ENCODE data around the gene NHLRC4.

The NHLRC4 gene

DNA sequence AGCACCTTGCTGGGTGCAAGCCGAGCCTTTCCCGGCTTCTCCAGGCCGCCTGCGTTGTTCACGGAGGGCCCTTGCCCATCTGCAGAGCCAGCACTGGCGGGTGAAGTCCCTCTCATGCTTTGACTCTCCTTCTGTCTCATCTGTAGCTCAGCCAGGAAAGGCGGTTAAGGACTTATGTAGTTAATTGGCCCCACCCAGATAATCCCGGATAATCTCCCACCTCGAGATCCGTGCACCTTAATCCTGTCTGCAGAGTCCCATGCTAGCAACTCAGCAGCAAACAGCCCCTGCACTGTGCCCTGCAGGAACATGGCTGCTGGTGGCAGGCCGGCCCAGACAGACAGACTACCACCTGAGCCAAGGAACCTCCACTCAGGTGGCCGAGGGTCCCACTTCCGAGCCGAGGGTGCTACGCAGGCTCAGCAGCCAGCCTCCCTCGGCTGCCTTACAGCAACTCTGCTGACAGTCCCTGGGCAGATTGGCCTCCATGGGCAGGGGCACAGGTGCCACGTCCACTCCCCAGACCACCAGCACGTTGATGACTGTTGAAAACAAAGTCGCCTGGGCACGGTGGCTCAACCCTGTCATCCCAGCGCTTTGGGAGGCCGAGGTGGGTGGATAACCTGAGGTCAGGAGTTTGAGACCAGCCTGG, 40.0 kb downstream of the NHLRC4 start:
- no peak for DNase-seq

DNA sequence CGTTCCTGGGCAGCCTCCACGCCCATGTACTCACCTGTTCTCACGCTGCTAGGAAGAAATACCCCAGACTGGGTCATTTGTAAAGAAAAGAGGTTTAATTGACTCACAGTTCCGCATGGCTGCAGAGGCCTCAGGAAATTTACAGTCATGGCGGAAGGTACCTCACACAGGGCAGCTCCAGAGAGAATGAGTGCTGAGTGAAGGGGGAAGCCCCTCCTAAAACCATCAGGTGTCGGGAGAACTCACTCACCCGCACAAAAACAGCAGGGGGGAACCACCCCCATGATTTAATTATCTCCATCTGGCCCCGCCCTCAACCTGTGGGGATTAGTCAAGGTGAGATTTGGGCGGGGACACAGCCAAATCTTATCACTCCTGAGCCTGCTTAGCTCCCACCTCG, 41.2 kb downstream of the NHLRC4 start:
- no peak for DNase-seq

DNA sequence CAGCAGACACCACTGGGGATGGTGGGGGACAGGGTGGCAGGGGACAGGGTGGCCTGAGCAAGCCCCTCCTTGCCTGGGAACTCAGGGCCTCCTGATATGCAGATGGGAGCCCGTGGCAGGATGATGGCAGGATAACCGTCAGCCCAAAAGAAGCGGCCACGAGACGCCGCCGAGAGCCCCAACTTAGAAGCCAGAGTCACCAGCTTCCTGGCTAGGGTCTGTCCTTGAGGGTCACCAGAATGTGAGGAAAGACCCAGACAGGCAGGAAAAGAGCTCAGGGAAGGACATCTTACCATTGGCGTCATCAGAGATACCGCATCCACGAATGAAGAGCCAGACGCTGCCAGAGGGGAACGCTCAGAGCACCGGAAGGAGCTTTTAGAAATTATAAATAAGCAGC, 42.5 kb downstream of the NHLRC4 start:
- DNase-seq: no peak

DNA sequence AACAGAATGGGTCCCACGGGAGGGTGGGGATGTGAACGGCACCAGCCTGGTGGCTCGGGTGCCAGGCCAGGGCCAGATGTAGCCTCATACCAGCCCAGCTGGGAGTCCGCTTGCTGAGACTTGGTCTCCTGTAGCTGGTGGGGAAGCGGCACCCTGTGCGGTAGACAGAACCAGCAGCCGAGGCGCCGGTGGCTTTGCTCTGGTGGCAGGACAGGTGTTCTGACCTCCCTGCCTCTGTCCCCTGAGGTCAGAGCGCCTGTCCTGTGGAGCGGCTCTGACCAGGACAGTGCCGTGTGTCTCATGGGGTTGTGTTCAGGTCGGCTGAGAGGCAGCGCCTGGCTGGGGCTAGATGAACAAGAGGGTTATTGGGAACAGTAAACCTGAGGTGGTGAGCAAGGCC, 43.2 kb downstream of the NHLRC4 start:
- DNase-seq: no peak

DNA sequence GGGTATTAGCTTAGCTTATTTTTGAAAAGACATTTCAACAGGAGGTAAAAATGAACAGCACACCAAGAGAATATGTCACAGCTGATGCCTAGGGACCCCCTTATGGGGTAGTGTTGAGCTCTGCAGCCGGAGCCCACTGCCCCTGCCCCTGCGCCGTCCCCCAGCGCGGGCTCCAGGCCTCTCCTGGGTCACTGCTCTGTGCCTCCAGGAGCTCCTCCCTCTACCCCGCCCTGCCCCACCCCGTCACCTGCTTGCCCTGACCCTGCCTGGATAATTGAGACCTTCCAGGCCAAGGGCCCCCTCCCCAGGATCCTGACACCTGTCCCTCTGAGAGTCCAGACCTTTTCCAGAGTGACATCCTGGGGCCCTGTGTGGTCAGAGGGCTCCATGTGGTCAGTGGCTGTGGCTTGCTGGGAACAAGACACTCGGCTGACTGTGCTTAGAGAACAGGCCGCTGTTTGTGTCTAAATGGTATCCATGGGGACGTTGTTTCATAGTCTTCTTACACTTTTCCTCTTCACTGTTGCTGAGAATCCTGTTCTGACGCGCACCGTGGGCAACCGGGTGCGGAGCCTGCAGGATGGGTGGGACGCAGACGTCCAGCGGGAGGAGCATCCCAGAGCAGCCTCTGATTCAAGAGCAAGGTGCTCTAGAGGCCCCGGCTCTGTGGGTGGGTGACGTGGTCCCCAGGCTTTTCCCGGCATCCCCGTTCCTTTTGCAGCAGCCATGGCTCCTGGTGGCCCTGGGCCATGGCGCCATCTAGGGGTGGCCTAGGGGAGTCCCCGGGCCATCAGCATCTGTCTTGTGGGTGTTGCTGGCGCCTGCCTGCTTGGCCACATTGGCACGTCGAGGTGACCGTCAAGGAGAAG, 43.9 kb downstream of the NHLRC4 start:
- peak; percentile 65 for DNase-seq

DNA sequence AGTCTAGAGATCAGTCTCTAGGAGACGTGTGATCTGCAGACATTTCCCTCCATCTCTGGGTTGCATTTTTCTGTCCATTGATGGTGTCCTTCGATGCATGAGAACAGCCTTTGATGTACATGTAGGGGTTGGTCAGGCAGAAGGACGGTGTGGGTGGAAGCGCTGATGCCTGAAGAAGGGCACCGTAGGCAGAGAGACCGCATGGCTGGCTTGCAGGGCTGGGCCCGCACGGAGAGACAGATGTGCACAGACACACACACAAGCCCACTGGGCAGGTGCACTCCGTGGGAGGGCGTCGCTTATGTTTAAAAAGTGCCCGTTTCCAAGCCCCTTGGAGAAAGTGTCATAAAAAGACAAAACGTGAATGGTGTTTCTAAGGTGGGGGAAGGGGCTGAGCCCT, 48.3 kb downstream of the NHLRC4 start:
- DNase-seq: no peak

DNA sequence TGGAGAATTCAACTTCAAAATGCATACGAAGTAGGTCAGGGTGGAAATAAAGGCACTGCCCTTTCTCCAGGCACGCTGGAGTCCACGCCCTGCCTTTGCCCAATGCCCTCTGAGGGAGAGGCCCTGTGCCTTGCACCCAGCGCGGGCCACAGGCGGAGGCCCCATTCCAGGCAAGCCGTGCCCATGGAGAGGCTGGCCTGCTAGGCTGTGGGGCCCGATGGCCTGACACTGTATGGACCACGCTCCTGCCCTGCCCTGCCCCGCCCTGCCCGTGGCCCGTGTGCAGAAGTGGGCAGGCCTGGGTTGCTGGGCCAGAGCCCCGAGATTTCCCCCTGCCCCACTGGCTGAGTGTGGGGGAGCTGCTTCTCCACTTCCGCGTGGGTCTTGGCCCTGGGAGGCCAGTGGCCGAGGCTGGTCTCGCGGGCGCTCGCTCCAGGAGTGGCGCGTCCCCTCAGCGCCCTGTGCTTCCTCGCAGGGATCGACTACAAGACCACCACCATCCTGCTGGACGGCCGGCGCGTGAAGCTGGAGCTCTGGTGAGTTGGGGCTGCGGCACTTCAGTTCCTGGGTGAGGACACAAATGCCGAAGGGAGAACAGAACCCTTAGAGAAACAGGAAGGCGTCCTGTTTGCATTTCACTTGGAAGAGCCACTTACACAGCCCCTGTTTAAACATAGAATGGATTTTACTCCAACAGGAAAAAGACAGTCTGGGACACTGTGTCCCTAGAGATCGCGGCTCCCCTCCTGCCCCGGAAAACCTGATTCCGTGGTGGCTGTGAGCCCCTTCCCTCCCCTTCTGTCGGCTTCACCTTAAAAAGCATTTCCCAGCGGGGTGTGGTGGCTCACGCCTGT, 50.2 kb downstream of the NHLRC4 start:
- no peak for DNase-seq

DNA sequence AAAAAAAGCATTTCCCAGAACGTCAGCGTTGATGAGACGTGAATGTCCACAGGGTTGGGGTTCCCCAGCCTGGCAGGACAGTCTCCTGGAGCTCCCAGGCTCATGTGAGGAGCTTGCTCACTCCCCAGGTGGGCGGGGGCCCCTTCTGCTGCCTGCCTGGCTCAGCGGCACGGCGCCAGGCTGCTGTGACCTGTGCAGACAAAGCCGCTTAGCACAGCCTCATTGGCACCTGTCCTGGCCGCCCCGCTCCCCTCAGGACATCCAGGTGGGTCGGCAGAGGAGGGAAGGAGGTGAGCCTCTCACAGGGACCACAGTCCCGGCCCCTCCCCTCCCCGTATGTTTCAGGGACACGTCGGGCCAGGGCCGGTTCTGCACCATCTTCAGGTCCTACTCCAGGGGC, 51.0 kb downstream of the NHLRC4 start:
- no peak for DNase-seq

Data from activated T-cell treated with anti-CD3 and anti-CD28 coated beads, Interleukin-2, amount 50 U/mL, for 1 hour (primary cell).